ENCODE measurements around the gene HEATR5B. TPM values are rescaled to one million over a fixed set of nuclear protein-coding genes. Genes with fewer than 3 reads are reported as not detected.
"Not testable (repeated sequence)": the region's sequence is repeated elsewhere in the genome, so short reads cannot be mapped to it uniquely, and the experiment has no call there.

The HEATR5B gene
- total and polyA plus RNA-seq, 2 experiments from 2014 or later = 5.5 to 12.1 TPM

- peaks cover 24% of the 10 kb centered on the region for H3K36me3 ChIP-seq
- H3K4me3 ChIP-seq = no peak overlapping the region
- peaks cover 24% of the 10 kb centered on the region for H3K4me1 ChIP-seq (ENCODE audit: low read depth)
- no peak for TF ChIP-seq CTCF (IDR thresholded peaks at IDR 0.05; ENCODE audit: low read depth, low read length)
- H3K27ac ChIP-seq = no peak overlapping the region
- no peak for DNase-seq (ENCODE audit: low read depth in 1 of 2, low spot score in 1 of 2)
- H3K9me3 ChIP-seq (ENCODE audit: low read depth) = no peaks in the 10 kb centered on the region
- no peaks in the 10 kb centered on the region for H3K27me3 ChIP-seq
These were observed 83.1 kb downstream of the HEATR5B start for GRCh38 chr2:37000988-37001556.

- peaks cover 24% of the 10 kb centered on the region for H3K36me3 ChIP-seq
- H3K4me1 ChIP-seq (ENCODE audit: low read depth) = peaks cover 18% of the 10 kb centered on the region
- peak in 1 of 2 donors; percentile 2 for DNase-seq (ENCODE audit: low read depth in 1 of 2, low spot score in 1 of 2)
- TF ChIP-seq CTCF (IDR thresholded peaks at IDR 0.05; ENCODE audit: low read depth, low read length) = no peak
- no peak overlapping the region for H3K4me3 ChIP-seq
- no peak overlapping the region for H3K27ac ChIP-seq
- H3K9me3 ChIP-seq (ENCODE audit: low read depth) = no peaks in the 10 kb centered on the region
- no peaks in the 10 kb centered on the region for H3K27me3 ChIP-seq
These were observed 83.9 kb downstream of the HEATR5B start for GRCh38 chr2:37000318-37000717.

GRCh38 chr2:36999416-36999815 lies 84.8 kb downstream of the HEATR5B start:
- DNase-seq (ENCODE audit: low read depth in 1 of 2, low spot score in 1 of 2); H3K4me3 ChIP-seq; H3K27ac ChIP-seq; H3K27me3 ChIP-seq; H3K9me3 ChIP-seq (ENCODE audit: low read depth); H3K4me1 ChIP-seq (ENCODE audit: low read depth): not testable (repeated sequence)
- H3K36me3 ChIP-seq = peaks cover 24% of the 10 kb centered on the region

GRCh38 chr2:36993841-36994620 lies 90.1 kb downstream of the HEATR5B start:
- no peaks in the 10 kb centered on the region for H3K9me3 ChIP-seq (ENCODE audit: low read depth)
- H3K36me3 ChIP-seq = peaks cover 7% of the 10 kb centered on the region
- H3K4me1 ChIP-seq (ENCODE audit: low read depth) = no peaks in the 10 kb centered on the region
- no peak overlapping the region for H3K27ac ChIP-seq
- peak in 1 of 2 donors; percentile 13 for DNase-seq (ENCODE audit: low read depth in 1 of 2, low spot score in 1 of 2)
- no peak overlapping the region for H3K4me3 ChIP-seq
- H3K27me3 ChIP-seq = no peaks in the 10 kb centered on the region
- no peak for TF ChIP-seq CTCF (IDR thresholded peaks at IDR 0.05; ENCODE audit: low read depth, low read length)

- TF ChIP-seq CTCF (IDR thresholded peaks at IDR 0.05; ENCODE audit: low read depth, low read length) = no peak
- H3K4me3 ChIP-seq = no peak overlapping the region
- no peak for DNase-seq (ENCODE audit: low read depth in 1 of 2, low spot score in 1 of 2)
These were observed 96.2 kb downstream of the HEATR5B start for GRCh38 chr2:36988008-36988407.

GRCh38 chr2:36982467-36982866 lies 101.7 kb downstream of the HEATR5B start:
- no peaks in the 10 kb centered on the region for H3K27me3 ChIP-seq
- no peaks in the 10 kb centered on the region for H3K4me1 ChIP-seq (ENCODE audit: low read depth)
- TF ChIP-seq CTCF (IDR thresholded peaks at IDR 0.05; ENCODE audit: low read depth, low read length) = no peak
- peaks cover 13% of the 10 kb centered on the region for H3K36me3 ChIP-seq
- DNase-seq (ENCODE audit: low read depth in 1 of 2, low spot score in 1 of 2) = no peak
- no peak overlapping the region for H3K27ac ChIP-seq
- no peak overlapping the region for H3K4me3 ChIP-seq
- H3K9me3 ChIP-seq (ENCODE audit: low read depth) = no peaks in the 10 kb centered on the region

More at GRCh38 chr2:36988008-36988407, 96.2 kb downstream of the HEATR5B start:
- peaks cover 13% of the 10 kb centered on the region for H3K36me3 ChIP-seq
- no peaks in the 10 kb centered on the region for H3K27me3 ChIP-seq
- H3K9me3 ChIP-seq (ENCODE audit: low read depth) = no peaks in the 10 kb centered on the region
- no peaks in the 10 kb centered on the region for H3K4me1 ChIP-seq (ENCODE audit: low read depth)
- no peak overlapping the region for H3K27ac ChIP-seq
